Common myeloid progenitor, CD34-positive (primary cell): Measurements from ENCODE around the gene KNDC1.

Source experiments
- CTCF ChIA-PET: fragments of 350-600 bp; sonication (Branson Sonifier 250); formaldehyde crosslinking; loops from one replicate; lab custom pipeline; 2021; ENCODE audit warnings: antibody characterized with exemption; lab: Charles Lee
- POLR2A ChIA-PET: fragments of 350-600 bp; sonication (Branson Sonifier 250); formaldehyde crosslinking; loops from one replicate; lab custom pipeline; 2021; ENCODE audit warnings: antibody characterized with exemption; lab: Charles Lee
- DNase-seq, 3 donors: peaks; one replicate each; pipeline versions ENCODE4 v3.0.0 to v3.0.0-alpha.2; 2013
- H3K27ac ChIP-seq, 2 experiments: 1 replicate in 1 of 2; 2 replicates in 1 of 2; pipeline ENCODE4 v1.7.0; 2013; ENCODE audit warnings: inconsistent platforms in 2 of 2, low read length in 2 of 2, mild to moderate bottlenecking in 2 of 2, low read depth in 1 of 2, moderate library complexity in 1 of 2; ENCODE audit not compliant: severe bottlenecking in 2 of 2, insufficient read depth in 1 of 2, poor library complexity in 1 of 2
- H3K27me3 ChIP-seq, 5 experiments: replicated peaks in 2 of 5; 1 replicate in 3 of 5; 2 replicates in 2 of 5; pipeline versions ENCODE4 v1.6.1 to v1.7.0; 2013; ENCODE audit warnings: low read length in 4 of 5, mild to moderate bottlenecking in 2 of 5, moderate library complexity in 2 of 5, inconsistent platforms in 1 of 5; ENCODE audit not compliant: insufficient read depth in 5 of 5, control insufficient read depth in 4 of 5
- H3K36me3 ChIP-seq, 4 experiments: 1 replicate in 2 of 4; 2 replicates in 2 of 4; pipeline versions ENCODE4 v1.6.1 to v1.7.0; 2013; ENCODE audit warnings: low read length in 3 of 4, control low read depth in 1 of 4, mild to moderate bottlenecking in 1 of 4; ENCODE audit not compliant: control insufficient read depth in 4 of 4, insufficient read depth in 4 of 4
- H3K4me1 ChIP-seq, 4 experiments: 1 replicate in 3 of 4; 2 replicates in 1 of 4; pipeline versions ENCODE4 v1.6.1 to v1.7.1; 2013; ENCODE audit warnings: low read length in 3 of 4, mild to moderate bottlenecking in 3 of 4, control low read depth in 1 of 4, inconsistent platforms in 1 of 4, moderate library complexity in 1 of 4; ENCODE audit not compliant: control insufficient read depth in 4 of 4, insufficient read depth in 4 of 4; ENCODE audit errors: control extremely low read depth in 1 of 4
- H3K4me3 ChIP-seq, 7 experiments: 1 replicate in 4 of 7; 2 replicates in 3 of 7; pipeline versions ENCODE4 v1.5.1 to v1.7.0; 2013; ENCODE audit warnings: mild to moderate bottlenecking in 7 of 7, low read length in 6 of 7, moderate library complexity in 6 of 7, inconsistent platforms in 2 of 7, low read depth in 2 of 7, control low read depth in 1 of 7; ENCODE audit not compliant: insufficient read depth in 4 of 7, control insufficient read depth in 1 of 7; ENCODE audit errors: extremely low read depth in 1 of 7
- H3K9me3 ChIP-seq, 5 experiments: 1 replicate in 4 of 5; 2 replicates in 1 of 5; pipeline versions ENCODE4 v1.6.1 to v1.7.1; 2013; ENCODE audit warnings: low read length in 4 of 5, mild to moderate bottlenecking in 2 of 5, inconsistent platforms in 1 of 5, low read depth in 1 of 5, moderate library complexity in 1 of 5; ENCODE audit not compliant: control insufficient read depth in 4 of 5, insufficient read depth in 2 of 5; ENCODE audit errors: control extremely low read depth in 1 of 5
- WGBS: methylation state at CpG from one replicate; pipeline ENCODE4 v1.1.5; 2013; ENCODE audit not compliant: insufficient coverage; 5-methylcytosine and 5-hydroxymethylcytosine counted together

The KNDC1 gene

DNA sequence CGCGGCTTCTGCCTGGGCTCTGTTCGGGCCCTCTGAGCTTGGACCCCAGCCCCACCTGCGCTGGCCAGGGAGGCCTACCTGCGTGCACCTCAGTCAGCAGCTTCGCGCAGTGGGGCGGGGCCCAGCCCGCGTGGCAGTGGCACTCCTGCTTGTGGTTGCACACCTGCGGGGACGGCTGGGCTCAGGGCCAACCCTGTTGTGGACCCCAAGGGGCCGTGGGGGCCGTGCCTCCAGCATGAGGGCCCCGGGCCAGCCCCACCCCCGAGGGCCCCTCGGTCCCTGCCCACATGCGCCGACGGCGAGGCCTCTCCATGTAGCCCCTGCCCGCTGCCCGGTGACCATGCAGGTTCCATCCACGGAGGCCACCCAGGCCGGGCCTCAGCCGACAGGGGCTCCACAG lies 109.3 kb downstream of the KNDC1 start:
- H3K4me3 ChIP-seq, result no peak overlapping the region
- no peak overlapping the region for H3K27ac ChIP-seq
- peaks cover 0 to 81% (median 36%) of the 10 kb centered on the region in 4 experiments for H3K36me3 ChIP-seq
- CTCF ChIA-PET, result no interaction called here
- H3K27me3 ChIP-seq, result no peaks in the 10 kb centered on the region
- WGBS, result 88% methylated on average over 25 of the region's 26 CpGs
- peaks cover 0 to 8% (median 4%) of the 10 kb centered on the region in 4 experiments for H3K4me1 ChIP-seq
- POLR2A ChIA-PET, result no interaction called here
- no peak for DNase-seq
- H3K9me3 ChIP-seq, result no peaks in the 10 kb centered on the region

DNA sequence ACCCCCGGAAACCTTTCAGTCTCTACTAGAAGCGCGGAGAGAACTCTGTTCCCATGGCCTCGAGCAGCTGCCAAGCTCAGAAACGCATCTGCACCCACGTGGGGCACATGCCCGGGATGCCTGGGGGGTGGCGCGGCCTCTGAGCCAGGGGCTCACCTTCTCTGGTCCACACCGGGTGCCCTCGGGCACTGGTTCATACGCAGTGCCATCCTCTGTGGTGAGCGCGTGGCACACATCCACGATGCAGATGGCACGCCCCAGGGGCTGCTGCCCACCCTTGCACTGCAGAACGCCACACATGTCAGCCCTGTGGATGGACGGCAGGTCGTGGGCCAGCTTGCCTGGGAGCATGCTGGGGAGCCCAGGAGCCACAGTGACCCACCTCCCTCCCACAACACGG lies 110.2 kb downstream of the KNDC1 start:
- WGBS, result 93% methylated on average over 19 of the region's 20 CpGs
- POLR2A ChIA-PET, result no interaction called here
- DNase-seq, result no peak
- no peak overlapping the region for H3K4me3 ChIP-seq
- peaks cover 0 to 78% (median 35%) of the 10 kb centered on the region in 4 experiments for H3K36me3 ChIP-seq
- no peak overlapping the region for H3K27ac ChIP-seq
- H3K27me3 ChIP-seq, result no peaks in the 10 kb centered on the region
- peaks cover 0 to 16% (median 11%) of the 10 kb centered on the region in 4 experiments for H3K4me1 ChIP-seq
- CTCF ChIA-PET, result interaction anchor here (1.0 to 1.3 kb wide), 2 partner anchors 8 to 9 kb away, joined by 4 read pairs; no protein-coding TSS in a partner anchor
- H3K9me3 ChIP-seq, result no peaks in the 10 kb centered on the region

DNA sequence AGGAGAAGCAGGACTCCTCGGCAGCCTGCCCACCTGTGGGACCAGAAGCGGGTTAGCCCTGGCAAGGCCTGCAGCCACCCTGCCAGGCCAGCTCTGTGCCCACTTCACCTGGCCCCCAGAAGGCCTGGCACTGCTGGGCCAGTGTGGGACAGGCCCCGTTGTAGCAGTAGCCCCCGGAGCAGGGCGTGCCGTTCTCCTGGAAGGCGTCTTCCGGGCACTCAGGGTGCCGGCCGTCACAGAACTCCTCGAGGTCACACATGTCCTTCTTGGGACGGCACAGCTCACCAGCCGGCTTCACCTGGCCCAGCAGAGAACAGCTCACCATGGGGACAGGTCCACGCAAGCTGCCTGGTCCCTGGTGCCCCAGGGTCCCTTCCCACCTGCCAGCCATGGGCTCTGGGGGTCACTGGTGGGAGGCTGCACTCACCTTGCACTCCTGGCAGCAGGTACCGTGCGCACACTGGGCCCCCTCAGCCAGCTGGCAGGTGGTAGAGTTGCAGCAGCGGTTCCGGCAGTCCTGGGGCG lies 110.8 kb downstream of the KNDC1 start:
- ChIA-PET CTCF (interaction anchor here (1.0 to 1.3 kb wide), 2 partner anchors 9 kb away, joined by 4 read pairs; no protein-coding TSS in a partner anchor), POLR2A (no interaction called here)
- no peaks in the 10 kb centered on the region for H3K27me3 ChIP-seq

DNA sequence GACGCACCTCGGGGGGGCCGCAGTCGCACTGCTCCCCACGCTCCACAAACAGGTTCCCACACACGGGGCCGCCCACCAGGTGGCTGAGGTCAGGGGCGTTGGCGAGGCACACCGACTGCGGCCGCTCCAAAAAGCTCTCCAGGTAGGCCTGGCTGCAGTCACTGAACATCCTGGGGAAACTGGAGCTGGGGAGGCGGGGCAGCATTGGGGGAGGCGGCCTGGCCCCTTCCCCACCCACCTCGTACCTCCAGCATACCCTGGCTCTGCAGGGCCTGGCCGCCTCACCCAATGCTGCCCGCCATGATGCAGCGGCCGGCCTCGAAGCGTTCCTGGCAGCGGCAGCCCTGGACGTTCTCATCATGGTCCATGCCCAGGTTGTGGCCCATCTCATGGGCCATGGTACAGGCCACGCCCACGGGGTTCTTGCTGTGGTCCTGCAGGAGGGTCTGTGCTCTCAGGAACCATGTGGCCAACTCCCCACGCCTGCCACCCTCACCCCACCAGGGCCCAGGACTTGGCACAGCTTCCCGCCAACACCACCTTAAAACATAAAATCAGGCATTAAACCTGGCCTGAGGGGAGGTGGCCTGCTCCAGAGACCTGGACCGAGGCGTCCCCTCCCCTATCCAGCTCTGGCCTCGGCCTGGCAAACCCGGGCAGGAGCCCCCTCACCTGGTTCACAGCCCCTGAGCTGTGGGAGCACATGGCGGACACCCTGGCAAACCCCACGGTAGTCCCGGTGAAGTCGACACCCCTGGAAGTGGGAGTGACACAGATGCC lies 111.7 kb downstream of the KNDC1 start:
- Histone ChIP-seq H3K9me3 (no peaks in the 10 kb centered on the region), H3K27ac (no peak overlapping the region), H3K27me3 (no peaks in the 10 kb centered on the region), H3K4me1 (peaks cover 0 to 30% (median 26%) of the 10 kb centered on the region in 4 experiments), H3K4me3 (no peak overlapping the region), H3K36me3 (peaks cover 0 to 69% (median 33%) of the 10 kb centered on the region in 4 experiments)
- ChIA-PET POLR2A (interaction anchor here (5.8 kb wide), 1 partner anchor 8 kb away, joined by 63 read pairs; no protein-coding TSS in a partner anchor), CTCF (no interaction called here)
- whole genome bisulfite sequencing, result 90% methylated on average over 32 of the region's 35 CpGs
- no peak for DNase-seq

More for the DNA sequence above, 110.8 kb downstream of the KNDC1 start:
- Histone ChIP-seq H3K4me3 (no peak overlapping the region), H3K36me3 (peaks cover 0 to 78% (median 35%) of the 10 kb centered on the region in 4 experiments), H3K9me3 (no peaks in the 10 kb centered on the region), H3K4me1 (peaks cover 0 to 22% (median 17%) of the 10 kb centered on the region in 4 experiments), H3K27ac (no peak overlapping the region)
- WGBS, result 97% methylated on average over 19 of the region's 19 CpGs
- no peak for DNase-seq

DNA sequence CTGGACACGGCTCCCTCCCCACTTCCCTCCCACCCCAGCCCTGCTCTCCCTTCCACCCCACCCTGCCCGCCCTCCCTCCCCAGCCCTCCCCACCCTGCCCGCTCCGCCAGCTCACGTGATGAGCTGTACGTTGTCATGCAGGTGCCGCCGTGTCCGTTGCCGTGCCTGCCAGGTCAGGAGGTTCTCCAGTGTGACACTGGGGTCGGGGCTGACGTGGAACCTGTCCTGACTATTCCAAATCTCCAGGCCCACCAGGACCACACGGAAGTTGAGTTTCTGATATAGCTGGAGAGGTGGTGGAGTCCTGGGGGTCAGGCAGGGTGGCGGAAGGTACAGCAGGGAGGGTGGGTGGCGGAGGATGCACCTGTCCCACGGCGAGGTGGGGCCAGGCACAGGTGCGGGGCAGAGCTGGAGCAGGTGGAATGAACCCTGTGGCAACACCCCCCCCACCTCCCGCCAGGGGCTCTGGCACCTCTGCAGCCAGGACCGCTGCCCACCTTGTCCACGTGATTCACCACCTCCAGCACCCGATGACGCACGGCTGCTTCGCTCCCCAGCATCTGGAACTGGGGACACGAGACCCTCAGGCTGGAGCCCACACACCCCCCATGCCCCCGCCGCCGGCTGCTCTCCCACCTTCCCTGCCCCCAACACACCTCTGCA lies 112.4 kb downstream of the KNDC1 start:
- WGBS, result 94% methylated on average over 20 of the region's 29 CpGs
- Histone ChIP-seq H3K4me3 (no peak overlapping the region), H3K36me3 (peaks cover 0 to 63% (median 30%) of the 10 kb centered on the region in 4 experiments), H3K4me1 (peaks cover 0 to 37% (median 33%) of the 10 kb centered on the region in 4 experiments), H3K27me3 (no peaks in the 10 kb centered on the region), H3K9me3 (no peaks in the 10 kb centered on the region), H3K27ac (no peak overlapping the region)
- no peak for DNase-seq
- POLR2A ChIA-PET, result interaction anchor here (5.8 kb wide), 1 partner anchor 9 kb away, joined by 63 read pairs; no protein-coding TSS in a partner anchor
- CTCF ChIA-PET, result no interaction called here

DNA sequence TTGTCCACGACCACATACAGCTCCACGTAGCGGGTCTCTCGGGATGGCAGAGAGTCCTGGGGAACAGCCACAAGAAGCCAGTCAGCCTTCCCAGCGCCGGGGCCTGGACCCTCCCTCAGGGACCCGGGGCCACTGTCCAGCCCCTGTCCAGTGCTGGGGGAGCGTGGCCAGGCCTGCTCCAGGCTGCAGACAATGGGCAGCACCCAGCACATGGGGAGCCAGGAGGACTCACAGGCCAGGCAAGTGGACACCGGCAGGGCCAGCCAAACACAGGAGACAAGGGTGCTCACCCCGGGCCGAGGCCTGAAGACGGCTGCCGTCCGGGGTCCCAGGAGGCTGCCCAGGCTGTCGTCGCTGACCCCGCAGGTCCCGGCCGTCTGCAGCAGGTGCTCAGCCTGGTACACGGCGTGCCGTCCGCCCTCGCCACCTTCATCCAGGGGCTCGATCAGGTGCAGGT lies 113.0 kb downstream of the KNDC1 start:
- POLR2A ChIA-PET, result interaction anchor here (5.8 kb wide), 1 partner anchor 9 kb away, joined by 63 read pairs; no protein-coding TSS in a partner anchor
- WGBS, result 98% methylated on average over 13 of the region's 25 CpGs
- no peaks in the 10 kb centered on the region for H3K27me3 ChIP-seq

More for the DNA sequence above, 113.0 kb downstream of the KNDC1 start:
- DNase-seq, result no peak
- Histone ChIP-seq H3K4me3 (no peak overlapping the region), H3K4me1 (peaks cover 3 to 42% (median 39%) of the 10 kb centered on the region in 4 experiments), H3K27ac (no peak overlapping the region), H3K36me3 (peaks cover 0 to 59% (median 28%) of the 10 kb centered on the region in 4 experiments), H3K9me3 (no peaks in the 10 kb centered on the region)
- CTCF ChIA-PET, result no interaction called here
